ENCODE measurements around the gene XRCC4. TPM values are rescaled to one million over a fixed set of nuclear protein-coding genes. Genes with fewer than 3 reads are reported as not detected.
"Not testable (repeated sequence)": the region's sequence is repeated elsewhere in the genome, so short reads cannot be mapped to it uniquely, and the experiment has no call there.

Gene XRCC4
- polyA plus RNA-seq, 4 donors, result 9.1 to 12.4 (median 10.8) TPM

DNA sequence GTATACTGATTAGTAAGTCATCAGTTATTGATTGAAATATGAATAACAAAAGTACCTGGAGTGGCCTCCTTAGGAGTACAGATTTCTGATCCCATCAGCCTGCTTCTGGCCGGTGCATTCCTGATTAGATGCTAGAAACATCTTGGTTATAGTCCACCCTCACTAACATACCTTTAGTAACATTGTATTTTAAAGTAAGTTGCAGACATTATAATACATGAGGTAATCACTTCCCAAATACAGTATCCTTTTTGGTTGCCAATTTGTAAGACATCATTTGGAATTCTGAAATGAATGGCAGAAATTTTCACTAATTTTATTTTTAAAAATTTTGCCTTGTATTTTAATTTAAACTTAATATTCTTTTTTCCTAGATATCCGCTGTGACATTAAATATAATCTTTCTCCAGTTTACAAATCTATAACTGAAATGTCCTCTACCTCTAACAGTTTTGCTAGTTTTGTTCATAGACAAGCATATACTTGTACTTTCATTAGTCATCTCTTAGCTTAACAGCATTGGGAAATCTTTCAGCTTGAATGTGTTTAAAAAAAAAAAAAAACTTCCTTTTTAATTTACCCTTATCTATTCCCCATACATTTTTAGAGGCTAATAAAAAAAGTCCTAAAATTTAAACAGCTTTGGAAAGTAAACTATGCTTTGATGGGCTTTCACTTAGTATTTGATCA, 178.9 kb downstream of the XRCC4 start:
- no peak overlapping the region for H3K27ac ChIP-seq (ENCODE audit: low read depth in 1 of 3, low read length in 2 of 3)
- WGBS, 3 donors, result 93 to 99% (median 98%) methylated on average over 2 of the region's 2 CpGs
- H3K27me3 ChIP-seq (ENCODE audit: control insufficient read depth in 3 of 3, insufficient read depth in 3 of 3, low read length in 3 of 3), result no peaks in the 10 kb centered on the region
- H3K4me3 ChIP-seq (ENCODE audit: low read depth in 1 of 3, low read length in 3 of 3), result no peak overlapping the region
- H3K36me3 ChIP-seq (ENCODE audit: control insufficient read depth in 3 of 3, insufficient read depth in 2 of 3, low read depth in 1 of 3, low read length in 3 of 3), result no peaks in the 10 kb centered on the region
- FAIRE-seq, result no peak
- no peaks in the 10 kb centered on the region for H3K9me3 ChIP-seq (ENCODE audit: control insufficient read depth in 2 of 2, insufficient read depth in 1 of 2, low read depth in 1 of 2, low read length in 1 of 2)
- DNase-seq, result no peak
- no peaks in the 10 kb centered on the region for H3K4me1 ChIP-seq (ENCODE audit: control insufficient read depth in 3 of 3, insufficient read depth in 2 of 3, low read depth in 1 of 3, low read length in 2 of 3)

DNA sequence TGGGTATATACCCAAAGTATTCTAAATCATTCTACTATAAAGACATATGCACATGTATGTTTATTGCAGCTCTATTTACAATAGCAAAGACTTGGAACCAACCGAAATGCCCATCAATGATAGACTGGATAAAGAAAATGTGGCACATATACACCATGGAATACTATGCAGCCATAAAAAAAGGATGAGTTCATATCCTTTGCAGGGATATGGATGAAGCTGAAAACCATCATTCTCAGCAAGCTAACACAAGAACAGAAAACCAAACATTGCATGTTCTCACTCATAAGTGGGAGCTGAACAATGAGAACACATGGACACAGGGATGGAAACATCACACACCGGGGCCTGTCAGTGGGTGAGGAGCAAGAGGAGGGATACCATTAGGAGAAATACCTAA, 180.3 kb downstream of the XRCC4 start:
- not testable (repeated sequence) for DNase-seq; H3K27me3 ChIP-seq (ENCODE audit: control insufficient read depth in 3 of 3, insufficient read depth in 3 of 3, low read length in 3 of 3); H3K9me3 ChIP-seq (ENCODE audit: control insufficient read depth in 2 of 2, insufficient read depth in 1 of 2, low read depth in 1 of 2, low read length in 1 of 2); FAIRE-seq; H3K4me3 ChIP-seq (ENCODE audit: low read depth in 1 of 3, low read length in 3 of 3); H3K27ac ChIP-seq (ENCODE audit: low read depth in 1 of 3, low read length in 2 of 3); H3K4me1 ChIP-seq (ENCODE audit: control insufficient read depth in 3 of 3, insufficient read depth in 2 of 3, low read depth in 1 of 3, low read length in 2 of 3); H3K36me3 ChIP-seq (ENCODE audit: control insufficient read depth in 3 of 3, insufficient read depth in 2 of 3, low read depth in 1 of 3, low read length in 3 of 3)
- 96 to 100% (median 96%) methylated on average over 2 of the region's 2 CpGs for WGBS, 3 donors

DNA sequence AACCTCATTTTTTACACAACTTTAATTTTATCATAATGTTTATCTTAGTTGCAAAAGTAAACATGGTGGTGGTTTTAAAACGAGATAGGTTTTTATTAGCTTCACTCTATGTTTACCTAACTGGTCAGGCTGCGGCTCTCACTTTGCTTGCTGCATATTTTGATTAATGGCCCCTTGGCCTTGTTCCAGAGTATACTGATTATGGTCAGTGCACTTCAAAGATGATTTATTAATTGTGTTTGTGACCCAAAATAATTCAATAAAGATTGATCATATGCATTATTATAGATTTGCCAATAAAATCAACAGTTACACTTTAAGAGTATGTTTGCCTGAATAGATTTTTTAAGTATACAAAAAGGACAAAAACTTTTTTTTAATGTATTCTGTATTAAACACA, 188.0 kb downstream of the XRCC4 start:
- no peaks in the 10 kb centered on the region for H3K27me3 ChIP-seq (ENCODE audit: control insufficient read depth in 3 of 3, insufficient read depth in 3 of 3, low read length in 3 of 3)
- no peaks in the 10 kb centered on the region for H3K4me1 ChIP-seq (ENCODE audit: control insufficient read depth in 3 of 3, insufficient read depth in 2 of 3, low read depth in 1 of 3, low read length in 2 of 3)
- H3K36me3 ChIP-seq (ENCODE audit: control insufficient read depth in 3 of 3, insufficient read depth in 2 of 3, low read depth in 1 of 3, low read length in 3 of 3), result no peaks in the 10 kb centered on the region
- FAIRE-seq (peak; percentile 82), DNase-seq (peak; percentile 18 to 54)
- no peak overlapping the region for H3K27ac ChIP-seq (ENCODE audit: low read depth in 1 of 3, low read length in 2 of 3)
- 4 to 31% (median 18%) methylated on average over 2 of the region's 2 CpGs for WGBS, 3 donors
- no peaks in the 10 kb centered on the region for H3K9me3 ChIP-seq (ENCODE audit: control insufficient read depth in 2 of 2, insufficient read depth in 1 of 2, low read depth in 1 of 2, low read length in 1 of 2)
- no peak overlapping the region for H3K4me3 ChIP-seq (ENCODE audit: low read depth in 1 of 3, low read length in 3 of 3)

DNA sequence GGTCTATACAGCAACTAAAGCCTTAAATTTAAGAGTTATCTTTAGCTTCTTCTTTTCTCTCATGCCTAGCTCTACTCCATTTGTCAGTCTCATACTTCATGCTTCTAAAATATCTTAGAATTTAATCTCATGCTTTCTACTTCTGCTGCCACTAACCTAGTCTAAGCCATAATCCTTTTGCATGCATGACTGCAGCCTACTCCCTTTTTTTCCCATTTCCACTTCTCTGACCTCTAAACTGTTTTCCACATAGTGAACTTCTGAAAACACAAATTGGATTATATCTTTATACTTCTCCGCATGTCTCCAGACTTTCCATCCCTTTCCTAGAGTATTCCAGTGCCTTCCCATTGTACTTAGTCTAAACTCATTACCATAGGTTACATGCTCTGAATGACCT, 193.0 kb downstream of the XRCC4 start:
- H3K27ac ChIP-seq (ENCODE audit: low read depth in 1 of 3, low read length in 2 of 3), result no peak overlapping the region
- H3K36me3 ChIP-seq (ENCODE audit: control insufficient read depth in 3 of 3, insufficient read depth in 2 of 3, low read depth in 1 of 3, low read length in 3 of 3), result no peaks in the 10 kb centered on the region
- no peak for DNase-seq
- 96 to 100% (median 97%) methylated on average over 1 of the region's 1 CpG for WGBS, 3 donors
- H3K9me3 ChIP-seq (ENCODE audit: control insufficient read depth in 2 of 2, insufficient read depth in 1 of 2, low read depth in 1 of 2, low read length in 1 of 2), result peaks cover 0 to 3% of the 10 kb centered on the region in 2 donors
- no peaks in the 10 kb centered on the region for H3K27me3 ChIP-seq (ENCODE audit: control insufficient read depth in 3 of 3, insufficient read depth in 3 of 3, low read length in 3 of 3)
- no peak overlapping the region for H3K4me3 ChIP-seq (ENCODE audit: low read depth in 1 of 3, low read length in 3 of 3)
- FAIRE-seq, result no peak
- H3K4me1 ChIP-seq (ENCODE audit: control insufficient read depth in 3 of 3, insufficient read depth in 2 of 3, low read depth in 1 of 3, low read length in 2 of 3), result no peaks in the 10 kb centered on the region

DNA sequence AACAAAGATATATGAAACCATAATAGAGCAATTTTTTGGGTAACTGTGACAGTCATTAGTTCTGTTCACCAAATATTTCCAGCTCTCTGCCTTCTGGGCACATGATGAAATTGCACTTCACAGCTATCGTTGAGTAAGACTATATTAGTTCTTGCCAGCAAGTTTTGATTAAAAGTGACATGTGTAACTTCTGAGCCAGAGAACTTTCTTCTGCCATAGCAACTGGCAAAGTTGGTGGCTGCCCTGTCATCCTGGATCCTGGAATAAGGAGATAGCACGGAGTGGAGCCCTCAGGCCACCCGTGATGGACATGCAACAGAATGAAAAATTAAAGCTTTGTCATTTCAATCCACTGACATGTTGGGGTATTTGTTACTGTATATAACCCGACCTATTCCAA, 199.8 kb downstream of the XRCC4 start:
- no peak for DNase-seq
- Histone ChIP-seq H3K36me3 (ENCODE audit: control insufficient read depth in 3 of 3, insufficient read depth in 2 of 3, low read depth in 1 of 3, low read length in 3 of 3) (no peaks in the 10 kb centered on the region), H3K27me3 (ENCODE audit: control insufficient read depth in 3 of 3, insufficient read depth in 3 of 3, low read length in 3 of 3) (no peaks in the 10 kb centered on the region), H3K4me1 (ENCODE audit: control insufficient read depth in 3 of 3, insufficient read depth in 2 of 3, low read depth in 1 of 3, low read length in 2 of 3) (no peaks in the 10 kb centered on the region), H3K4me3 (ENCODE audit: low read depth in 1 of 3, low read length in 3 of 3) (no peak overlapping the region), H3K9me3 (ENCODE audit: control insufficient read depth in 2 of 2, insufficient read depth in 1 of 2, low read depth in 1 of 2, low read length in 1 of 2) (peaks cover 0 to 3% of the 10 kb centered on the region in 2 donors), H3K27ac (ENCODE audit: low read depth in 1 of 3, low read length in 2 of 3) (no peak overlapping the region)
- WGBS, 3 donors, result 85 to 89% (median 87%) methylated on average over 4 of the region's 4 CpGs
- no peak for FAIRE-seq

DNA sequence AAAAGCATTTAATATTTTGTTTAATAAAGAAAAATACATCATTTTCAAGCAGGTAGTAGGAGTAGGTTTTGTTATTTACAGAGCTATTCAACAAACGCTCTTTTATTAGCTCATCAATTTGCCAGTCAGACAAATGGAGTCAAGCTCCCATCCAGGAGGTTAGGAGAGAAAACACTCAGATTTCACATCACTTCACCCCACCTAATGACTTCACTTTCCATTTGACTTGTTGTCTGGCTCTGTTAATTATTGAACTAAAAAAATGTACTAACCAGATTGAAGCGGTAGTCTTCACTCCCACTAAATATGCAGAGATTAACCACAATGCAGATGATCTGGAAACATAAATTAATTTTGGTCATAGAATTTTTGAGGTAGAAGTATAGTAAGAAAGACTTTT, 200.6 kb downstream of the XRCC4 start:
- Histone ChIP-seq H3K27me3 (ENCODE audit: control insufficient read depth in 3 of 3, insufficient read depth in 3 of 3, low read length in 3 of 3) (no peaks in the 10 kb centered on the region), H3K9me3 (ENCODE audit: control insufficient read depth in 2 of 2, insufficient read depth in 1 of 2, low read depth in 1 of 2, low read length in 1 of 2) (peaks cover 0 to 3% of the 10 kb centered on the region in 2 donors), H3K27ac (ENCODE audit: low read depth in 1 of 3, low read length in 2 of 3) (no peak overlapping the region), H3K36me3 (ENCODE audit: control insufficient read depth in 3 of 3, insufficient read depth in 2 of 3, low read depth in 1 of 3, low read length in 3 of 3) (no peaks in the 10 kb centered on the region), H3K4me1 (ENCODE audit: control insufficient read depth in 3 of 3, insufficient read depth in 2 of 3, low read depth in 1 of 3, low read length in 2 of 3) (no peaks in the 10 kb centered on the region), H3K4me3 (ENCODE audit: low read depth in 1 of 3, low read length in 3 of 3) (no peak overlapping the region)
- 85 to 95% (median 92%) methylated on average over 2 of the region's 2 CpGs for WGBS, 3 donors
- FAIRE-seq (no peak), DNase-seq (no peak)

DNA sequence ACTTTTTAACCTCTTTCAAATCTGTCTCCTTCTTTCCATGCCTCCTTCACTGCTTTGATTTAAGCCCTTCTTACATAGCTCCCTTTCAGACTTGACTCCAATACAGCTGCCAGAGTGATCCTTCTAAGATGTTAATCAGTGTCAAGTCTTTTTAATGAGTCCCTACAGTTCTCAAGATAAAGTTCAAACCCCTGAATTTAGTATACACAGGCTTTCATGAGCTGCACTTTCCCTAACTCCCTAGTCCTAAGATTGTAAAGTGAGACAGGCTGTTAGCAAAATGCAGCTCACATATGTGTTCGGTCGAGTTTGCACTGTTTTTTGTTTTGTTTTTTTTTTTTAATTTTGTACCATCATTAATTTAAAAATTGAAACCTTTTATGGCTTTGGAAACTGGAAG, 203.8 kb downstream of the XRCC4 start:
- no peak overlapping the region for H3K4me3 ChIP-seq (ENCODE audit: low read depth in 1 of 3, low read length in 3 of 3)
- 90 to 94% (median 93%) methylated on average over 2 of the region's 2 CpGs for WGBS, 3 donors
- H3K27me3 ChIP-seq (ENCODE audit: control insufficient read depth in 3 of 3, insufficient read depth in 3 of 3, low read length in 3 of 3), result no peaks in the 10 kb centered on the region
- DNase-seq, result no peak
- FAIRE-seq, result no peak
- no peaks in the 10 kb centered on the region for H3K9me3 ChIP-seq (ENCODE audit: control insufficient read depth in 2 of 2, insufficient read depth in 1 of 2, low read depth in 1 of 2, low read length in 1 of 2)
- H3K4me1 ChIP-seq (ENCODE audit: control insufficient read depth in 3 of 3, insufficient read depth in 2 of 3, low read depth in 1 of 3, low read length in 2 of 3), result no peaks in the 10 kb centered on the region
- H3K27ac ChIP-seq (ENCODE audit: low read depth in 1 of 3, low read length in 2 of 3), result no peak overlapping the region
- H3K36me3 ChIP-seq (ENCODE audit: control insufficient read depth in 3 of 3, insufficient read depth in 2 of 3, low read depth in 1 of 3, low read length in 3 of 3), result no peaks in the 10 kb centered on the region

DNA sequence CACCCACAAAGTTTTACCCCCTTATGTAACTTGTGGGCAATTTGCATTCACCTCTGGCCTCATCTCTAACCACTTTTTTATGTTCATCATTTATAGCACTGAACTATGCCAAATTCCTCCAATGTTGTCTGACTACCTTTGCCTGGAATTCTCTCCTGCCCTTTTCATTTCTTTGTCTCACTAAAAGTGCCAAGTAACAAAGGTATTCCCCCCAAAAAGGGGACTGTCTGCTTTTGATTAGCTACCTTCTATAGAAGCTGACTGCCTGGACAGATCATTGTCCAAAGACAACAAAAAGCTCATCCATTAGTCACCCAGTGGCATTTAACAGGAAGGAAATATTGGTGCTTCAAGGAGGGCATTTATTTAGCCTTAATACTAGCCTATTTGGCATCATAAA, 204.3 kb downstream of the XRCC4 start:
- H3K27ac ChIP-seq (ENCODE audit: low read depth in 1 of 3, low read length in 2 of 3), result no peak overlapping the region
- no peak for FAIRE-seq
- no peak overlapping the region for H3K4me3 ChIP-seq (ENCODE audit: low read depth in 1 of 3, low read length in 3 of 3)
- H3K36me3 ChIP-seq (ENCODE audit: control insufficient read depth in 3 of 3, insufficient read depth in 2 of 3, low read depth in 1 of 3, low read length in 3 of 3), result no peaks in the 10 kb centered on the region
- no peaks in the 10 kb centered on the region for H3K27me3 ChIP-seq (ENCODE audit: control insufficient read depth in 3 of 3, insufficient read depth in 3 of 3, low read length in 3 of 3)
- H3K4me1 ChIP-seq (ENCODE audit: control insufficient read depth in 3 of 3, insufficient read depth in 2 of 3, low read depth in 1 of 3, low read length in 2 of 3), result no peaks in the 10 kb centered on the region
- H3K9me3 ChIP-seq (ENCODE audit: control insufficient read depth in 2 of 2, insufficient read depth in 1 of 2, low read depth in 1 of 2, low read length in 1 of 2), result no peaks in the 10 kb centered on the region
- no peak for DNase-seq

DNA sequence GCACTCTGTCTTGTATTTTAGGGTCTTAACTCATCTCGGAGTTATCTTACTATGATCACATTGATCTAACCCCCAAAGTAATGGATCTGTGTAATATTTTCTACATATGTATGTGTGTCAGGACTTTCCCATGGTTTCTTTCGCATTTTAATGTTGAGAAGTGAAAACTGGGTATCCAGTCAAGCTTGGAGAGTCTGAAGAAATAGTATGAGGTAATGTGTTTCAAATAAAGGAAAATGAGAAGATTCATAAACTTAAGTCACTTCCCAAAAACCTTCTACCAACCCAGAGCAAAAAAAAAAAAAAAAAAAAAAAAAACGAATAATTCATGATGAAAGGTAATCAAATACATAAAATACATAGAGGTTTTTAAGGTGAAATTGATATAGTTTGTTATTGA, 206.4 kb downstream of the XRCC4 start:
- H3K4me1 ChIP-seq (ENCODE audit: control insufficient read depth in 3 of 3, insufficient read depth in 2 of 3, low read depth in 1 of 3, low read length in 2 of 3), result no peaks in the 10 kb centered on the region
- no peaks in the 10 kb centered on the region for H3K36me3 ChIP-seq (ENCODE audit: control insufficient read depth in 3 of 3, insufficient read depth in 2 of 3, low read depth in 1 of 3, low read length in 3 of 3)
- H3K27ac ChIP-seq (ENCODE audit: low read depth in 1 of 3, low read length in 2 of 3), result no peak overlapping the region
- DNase-seq (no peak), FAIRE-seq (no peak)
- 83 to 96% (median 89%) methylated on average over 3 of the region's 3 CpGs for WGBS, 3 donors
- H3K9me3 ChIP-seq (ENCODE audit: control insufficient read depth in 2 of 2, insufficient read depth in 1 of 2, low read depth in 1 of 2, low read length in 1 of 2), result no peaks in the 10 kb centered on the region
- no peak overlapping the region for H3K4me3 ChIP-seq (ENCODE audit: low read depth in 1 of 3, low read length in 3 of 3)
- H3K27me3 ChIP-seq (ENCODE audit: control insufficient read depth in 3 of 3, insufficient read depth in 3 of 3, low read length in 3 of 3), result no peaks in the 10 kb centered on the region

All from small intestine (tissue), 7 donors.